Neural progenitor cell (in vitro differentiated cells): ENCODE data around the gene FAF1.

ENCODE experiments used
- EZH2 ChIP-seq: fragments of 200-600 bp; sonication (generic); IDR thresholded peaks from 2 replicates; pipeline ENCODE4 v1.6.1; 2017; ENCODE audit warnings: antibody characterized with exemption, mild to moderate bottlenecking, moderate library complexity
- TF ChIP-seq, protein P1 (sequence below): fragments of 200-600 bp; sonication (generic); IDR thresholded peaks from 2 replicates; pipeline ENCODE4 v1.5.1; 2017; ENCODE audit warnings: antibody characterized with exemption, mild to moderate bottlenecking

DNA sequence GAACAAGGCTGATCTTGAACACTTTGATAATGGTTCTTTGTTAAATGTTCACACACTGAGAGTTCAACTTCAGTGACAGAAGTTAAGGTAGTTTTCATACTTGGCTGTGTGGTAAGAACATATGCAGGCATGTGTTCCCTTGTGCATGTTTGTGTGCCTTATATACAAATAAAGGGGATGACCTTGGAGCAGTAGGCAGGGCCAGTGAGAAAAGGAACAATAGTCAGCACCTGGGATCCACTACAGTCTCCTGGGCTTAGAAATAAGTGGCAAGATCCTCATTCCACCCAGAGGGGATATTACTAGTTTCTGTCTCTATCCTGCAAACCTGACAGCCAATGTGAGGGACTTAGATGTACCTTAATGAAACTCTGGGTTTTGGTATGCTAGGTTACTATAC, 486.6 kb downstream of the FAF1 start:
- TF ChIP-seq, protein P1, sequence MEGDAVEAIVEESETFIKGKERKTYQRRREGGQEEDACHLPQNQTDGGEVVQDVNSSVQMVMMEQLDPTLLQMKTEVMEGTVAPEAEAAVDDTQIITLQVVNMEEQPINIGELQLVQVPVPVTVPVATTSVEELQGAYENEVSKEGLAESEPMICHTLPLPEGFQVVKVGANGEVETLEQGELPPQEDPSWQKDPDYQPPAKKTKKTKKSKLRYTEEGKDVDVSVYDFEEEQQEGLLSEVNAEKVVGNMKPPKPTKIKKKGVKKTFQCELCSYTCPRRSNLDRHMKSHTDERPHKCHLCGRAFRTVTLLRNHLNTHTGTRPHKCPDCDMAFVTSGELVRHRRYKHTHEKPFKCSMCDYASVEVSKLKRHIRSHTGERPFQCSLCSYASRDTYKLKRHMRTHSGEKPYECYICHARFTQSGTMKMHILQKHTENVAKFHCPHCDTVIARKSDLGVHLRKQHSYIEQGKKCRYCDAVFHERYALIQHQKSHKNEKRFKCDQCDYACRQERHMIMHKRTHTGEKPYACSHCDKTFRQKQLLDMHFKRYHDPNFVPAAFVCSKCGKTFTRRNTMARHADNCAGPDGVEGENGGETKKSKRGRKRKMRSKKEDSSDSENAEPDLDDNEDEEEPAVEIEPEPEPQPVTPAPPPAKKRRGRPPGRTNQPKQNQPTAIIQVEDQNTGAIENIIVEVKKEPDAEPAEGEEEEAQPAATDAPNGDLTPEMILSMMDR: no peak
- no peak for TF ChIP-seq EZH2
